Gastrocnemius medialis (tissue), 4 donors: ENCODE measurements around the gene CAMKK2.

Experiments
- POLR2A ChIP-seq, 2 donors: fragments of 450-650 bp; IDR thresholded peaks; one replicate each; pipeline ENCODE4 v1.6.1; 2017; ENCODE audit warnings: antibody characterized with exemption in 2 of 2, mild to moderate bottlenecking in 2 of 2, moderate library complexity in 2 of 2
- TF ChIP-seq, protein P1 (sequence below), 5 experiments: fragments of 450-650 bp in 3 of 5; fragments of 200-600 bp in 2 of 5; sonication (generic) in 2 of 5; IDR thresholded peaks in 4 of 5; conservative IDR thresholded peaks in 1 of 5; 1 replicate in 4 of 5; 2 replicates in 1 of 5; pipeline ENCODE4 v1.5.1; 2016 to 2019; ENCODE audit warnings: antibody characterized with exemption in 5 of 5, mild to moderate bottlenecking in 3 of 5, moderate library complexity in 3 of 5

DNA sequence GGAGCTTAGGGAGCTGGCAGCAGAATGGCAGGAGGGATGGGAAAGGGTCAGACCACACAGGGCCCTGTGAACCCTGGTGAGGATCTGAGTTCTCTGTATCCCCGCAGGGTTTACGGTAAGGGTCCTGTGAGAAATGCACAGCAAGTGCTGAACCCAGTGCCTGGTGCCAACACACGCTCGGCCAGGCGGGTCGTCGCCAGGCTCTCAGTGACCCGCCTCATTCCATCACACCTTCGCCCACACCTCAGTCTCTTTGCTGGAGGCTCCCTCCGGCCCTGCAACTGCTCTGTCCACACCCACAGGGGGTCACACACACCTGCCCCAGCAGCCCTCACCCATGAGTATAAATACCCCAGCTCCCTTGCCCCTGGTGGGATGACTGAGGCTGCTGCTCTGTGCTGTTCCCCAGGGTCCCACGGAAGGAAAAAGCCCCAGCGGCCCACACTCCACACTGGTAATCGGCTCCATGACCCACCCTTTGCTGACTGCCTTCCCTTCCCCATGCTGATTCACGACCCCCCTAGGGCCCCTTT lies 23.1 kb downstream of the CAMKK2 start:
- TF ChIP-seq, protein P1, sequence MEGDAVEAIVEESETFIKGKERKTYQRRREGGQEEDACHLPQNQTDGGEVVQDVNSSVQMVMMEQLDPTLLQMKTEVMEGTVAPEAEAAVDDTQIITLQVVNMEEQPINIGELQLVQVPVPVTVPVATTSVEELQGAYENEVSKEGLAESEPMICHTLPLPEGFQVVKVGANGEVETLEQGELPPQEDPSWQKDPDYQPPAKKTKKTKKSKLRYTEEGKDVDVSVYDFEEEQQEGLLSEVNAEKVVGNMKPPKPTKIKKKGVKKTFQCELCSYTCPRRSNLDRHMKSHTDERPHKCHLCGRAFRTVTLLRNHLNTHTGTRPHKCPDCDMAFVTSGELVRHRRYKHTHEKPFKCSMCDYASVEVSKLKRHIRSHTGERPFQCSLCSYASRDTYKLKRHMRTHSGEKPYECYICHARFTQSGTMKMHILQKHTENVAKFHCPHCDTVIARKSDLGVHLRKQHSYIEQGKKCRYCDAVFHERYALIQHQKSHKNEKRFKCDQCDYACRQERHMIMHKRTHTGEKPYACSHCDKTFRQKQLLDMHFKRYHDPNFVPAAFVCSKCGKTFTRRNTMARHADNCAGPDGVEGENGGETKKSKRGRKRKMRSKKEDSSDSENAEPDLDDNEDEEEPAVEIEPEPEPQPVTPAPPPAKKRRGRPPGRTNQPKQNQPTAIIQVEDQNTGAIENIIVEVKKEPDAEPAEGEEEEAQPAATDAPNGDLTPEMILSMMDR (IDR thresholded peaks at IDR 0.05 in 4 of 5, conservative IDR thresholded peaks at IDR 0.05 in 1 of 5) = no peak
- no peak for TF ChIP-seq POLR2A (IDR thresholded peaks at IDR 0.05)
